GM23338 (cell line): Measurements from ENCODE around the gene RBM14. TPM values are rescaled to one million over a fixed set of nuclear protein-coding genes. Genes with fewer than 3 reads are reported as not detected.

Experiments
- ATAC-seq: fragments of 200-7000 bp; cut with Tn5 transposase; 3 replicates; pipeline ENCODE4 v1.9.1; 2020
- DNase-seq: peaks from one replicate; pipeline ENCODE4 v3.0.0-alpha.2; 2015; ENCODE audit warnings: low spot score
- H2AFZ ChIP-seq: fragments of 200-600 bp; sonication (generic); 2 replicates; pipeline ENCODE4 v1.8.0; 2016; ENCODE audit warnings: antibody characterized with exemption, mild to moderate bottlenecking, moderate library complexity
- H3F3A ChIP-seq: fragments of 200-600 bp; sonication (generic); replicated peaks from 2 replicates; pipeline ENCODE4 v1.8.0; 2017; ENCODE audit warnings: antibody characterized with exemption, mixed run types, low read depth
- H3K27ac ChIP-seq: fragments of 200-600 bp; sonication (generic); 2 replicates; pipeline ENCODE4 v1.6.1; 2016; ENCODE audit warnings: low read depth
- H3K27me3 ChIP-seq: fragments of 200-600 bp; sonication (generic); 2 replicates; pipeline ENCODE4 v1.8.0; 2016; ENCODE audit warnings: mild to moderate bottlenecking, mixed run types, moderate library complexity; ENCODE audit not compliant: insufficient read depth
- H3K36me3 ChIP-seq: fragments of 200-600 bp; sonication (generic); 2 replicates; pipeline ENCODE4 v1.8.0; 2016; ENCODE audit warnings: mild to moderate bottlenecking; ENCODE audit not compliant: insufficient read depth
- H3K4me1 ChIP-seq: fragments of 200-600 bp; sonication (generic); 2 replicates; pipeline ENCODE4 v1.8.0; 2016; ENCODE audit warnings: mild to moderate bottlenecking, moderate library complexity; ENCODE audit not compliant: insufficient read depth
- H3K4me2 ChIP-seq: fragments of 200-600 bp; sonication (generic); 2 replicates; pipeline ENCODE4 v1.7.1; 2017; ENCODE audit warnings: mixed run types
- H3K4me3 ChIP-seq: fragments of 200-600 bp; sonication (generic); 2 replicates; pipeline ENCODE4 v1.6.1; 2016; ENCODE audit warnings: mixed run types
- H3K79me2 ChIP-seq: fragments of 200-600 bp; sonication (generic); replicated peaks from 2 replicates; pipeline ENCODE4 v1.8.0; 2017; ENCODE audit warnings: mild to moderate bottlenecking; ENCODE audit not compliant: insufficient read depth
- H3K9me2 ChIP-seq: fragments of 200-600 bp; sonication (generic); 2 replicates; pipeline ENCODE4 v1.8.0; 2017; ENCODE audit not compliant: insufficient read depth
- H4K20me1 ChIP-seq: fragments of 200-600 bp; sonication (generic); replicated peaks from 2 replicates; pipeline ENCODE4 v1.8.0; 2017; ENCODE audit warnings: mild to moderate bottlenecking; ENCODE audit not compliant: insufficient read depth
- H3K27ac Mint-ChIP-seq: 2 replicates; pipeline ENCODE4 v1.8.0; 2020; ENCODE audit warnings: inconsistent platforms, mild to moderate bottlenecking, moderate library complexity, mixed read lengths
- H3K27me3 Mint-ChIP-seq: 3 replicates; pipeline ENCODE4 v1.8.0; 2022; ENCODE audit warnings: low read depth, mild to moderate bottlenecking, moderate library complexity, mixed read lengths, inconsistent platforms; ENCODE audit not compliant: insufficient read depth, poor library complexity
- H3K36me3 Mint-ChIP-seq: 3 replicates; pipeline ENCODE4 v1.8.0; 2021; ENCODE audit warnings: low read depth, mild to moderate bottlenecking, inconsistent platforms, moderate library complexity, mixed read lengths
- H3K4me1 Mint-ChIP-seq: 3 replicates; pipeline ENCODE4 v1.8.0; 2020; ENCODE audit warnings: mild to moderate bottlenecking, inconsistent platforms, mixed read lengths
- H3K4me3 Mint-ChIP-seq: 3 replicates; pipeline ENCODE4 v1.8.0; 2021; ENCODE audit warnings: moderate library complexity, mild to moderate bottlenecking, inconsistent platforms, mixed read lengths
- H3K9me3 Mint-ChIP-seq: 3 replicates; pipeline ENCODE4 v1.8.0; 2020; ENCODE audit warnings: moderate library complexity, mild to moderate bottlenecking, inconsistent platforms, mixed read lengths
- CREB1 ChIP-seq: fragments of 250-450 bp; sonication (Bioruptor Pico); IDR thresholded peaks from 2 replicates; pipeline ENCODE4 v1.5.0; 2020; ENCODE audit warnings: low read depth, mild to moderate bottlenecking, moderate library complexity
- CTCF ChIP-seq, 2 experiments: fragments of 200-600 bp in 1 of 2; sonication (generic) in 1 of 2; conservative IDR thresholded peaks; 2 replicates each; pipeline versions ENCODE4 v1.5.1 to v1.6.1; 2016 to 2017; ENCODE audit warnings: antibody characterized with exemption in 2 of 2, low read depth in 2 of 2, mild to moderate bottlenecking in 2 of 2, moderate library complexity in 1 of 2
- ETS1 ChIP-seq: IDR thresholded peaks from 2 replicates; pipeline ENCODE4 v1.6.1; 2016; ENCODE audit warnings: antibody characterized with exemption
- EZH2 ChIP-seq: fragments of 200-600 bp; sonication (generic); IDR thresholded peaks from one replicate; pipeline ENCODE4 v1.8.0; 2017; ENCODE audit warnings: antibody characterized with exemption, mild to moderate bottlenecking, low read depth; ENCODE audit not compliant: unreplicated experiment
- EZH2phosphoT487 ChIP-seq: fragments of 200-600 bp; sonication (generic); IDR thresholded peaks from one replicate; pipeline ENCODE4 v1.8.1; 2018; ENCODE audit warnings: antibody characterized with exemption; ENCODE audit not compliant: unreplicated experiment
- JUNB ChIP-seq: IDR thresholded peaks from one replicate; pipeline ENCODE4 v1.6.1; 2016; ENCODE audit warnings: antibody characterized with exemption; ENCODE audit not compliant: unreplicated experiment
- NANOG ChIP-seq: IDR thresholded peaks from 2 replicates; pipeline ENCODE4 v1.6.1; 2016; ENCODE audit warnings: antibody characterized with exemption, borderline replicate concordance
- POLR2AphosphoS5 ChIP-seq: IDR thresholded peaks from 2 replicates; pipeline ENCODE4 v1.6.1; 2016; ENCODE audit warnings: antibody characterized with exemption, low read depth
- REST ChIP-seq: IDR thresholded peaks from one replicate; pipeline ENCODE4 v1.6.1; 2018; ENCODE audit warnings: antibody characterized with exemption; ENCODE audit not compliant: unreplicated experiment
- STAT1 ChIP-seq: IDR thresholded peaks from one replicate; pipeline ENCODE4 v1.6.1; 2016; ENCODE audit warnings: antibody characterized with exemption; ENCODE audit not compliant: unreplicated experiment
- ZNF114 ChIP-seq: fragments of 250-450 bp; sonication (Bioruptor Pico); IDR thresholded peaks from 2 replicates; pipeline ENCODE4 v1.5.0; 2020; ENCODE audit warnings: mild to moderate bottlenecking, moderate library complexity
- ZNF331 ChIP-seq: fragments of 250-450 bp; sonication (Bioruptor Pico); IDR thresholded peaks from 2 replicates; pipeline ENCODE4 v1.5.0; 2020; ENCODE audit warnings: low read depth, mild to moderate bottlenecking, moderate library complexity
- ZNF462 ChIP-seq: fragments of 250-450 bp; sonication (Bioruptor Pico); IDR thresholded peaks from 2 replicates; pipeline ENCODE4 v1.5.0; 2020; ENCODE audit warnings: mild to moderate bottlenecking, moderate library complexity
- polyA plus RNA-seq: library from polyadenylated mRNA; unstranded; fragments of >200 nt; fragmentation: Nextera tagmentation; extraction: Ambion mirVana; gene quantifications from 2 replicates; pipeline ENCODE4 v1.2.1, GENCODE V29; 2016
- total RNA-seq: library from RNA; depleted of rRNA; stranded (reverse); fragments of >200 nt; shearing (Covaris generic); gene quantifications from 2 replicates; pipeline ENCODE4 v1.2.3, GENCODE V29; 2014

RBM14 gene
- total and polyA plus RNA-seq, 2 experiments from 2014 or later: 45.4 to 83.5 TPM

- Histone ChIP-seq H3K4me1 (peaks cover 10% of the 10 kb centered on the region), H3K79me2 (peaks cover 100% of the 10 kb centered on the region), H3K9me2 (no peaks in the 10 kb centered on the region), H3K36me3 (peaks cover 69% of the 10 kb centered on the region), H4K20me1 (peaks cover 84% of the 10 kb centered on the region), H2AFZ (no peak overlapping the region), H3K27me3 (no peaks in the 10 kb centered on the region), H3K4me2 (no peak overlapping the region), H3K27ac (no peak overlapping the region), H3K4me3 (no peak overlapping the region), H3F3A (peaks cover 42% of the 10 kb centered on the region)
- Mint-ChIP-seq H3K36me3 (peaks cover 92% of the 10 kb centered on the region), H3K27me3 (peaks cover 13% of the 10 kb centered on the region), H3K4me3 (no peak overlapping the region), H3K27ac (no peak overlapping the region), H3K4me1 (peaks cover 32% of the 10 kb centered on the region), H3K9me3 (no peaks in the 10 kb centered on the region)
- TF ChIP-seq ZNF462 (no peak), EZH2 (no peak), STAT1 (no peak), REST (no peak), ETS1 (no peak), CREB1 (CRISPR knock-in tag) (no peak), POLR2AphosphoS5 (no peak), CTCF (conservative IDR thresholded peaks at IDR 0.05; ENCODE audit: low read depth in 2 of 2) (no peak), ZNF331 (CRISPR knock-in tag) (no peak), ZNF114 (CRISPR knock-in tag) (no peak), NANOG (no peak), EZH2phosphoT487 (no peak), JUNB (no peak)
- DNase-seq: no peak
- ATAC-seq: no peak
These were observed 30.4 kb downstream of the RBM14 start for GRCh38 chr11:66646828-66647227.
